Left forelimb (tissue), 1 donor: ENCODE data around the gene GLIPR2.
"Not testable (repeated sequence)": the region's sequence is repeated elsewhere in the genome, so short reads cannot be mapped to it uniquely, and the experiment has no call there.

Experiments used
- DNase-seq: peaks from one replicate; pipeline ENCODE4 v3.0.0-alpha.2; 2018; ENCODE audit warnings: low spot score

The GLIPR2 gene

DNA sequence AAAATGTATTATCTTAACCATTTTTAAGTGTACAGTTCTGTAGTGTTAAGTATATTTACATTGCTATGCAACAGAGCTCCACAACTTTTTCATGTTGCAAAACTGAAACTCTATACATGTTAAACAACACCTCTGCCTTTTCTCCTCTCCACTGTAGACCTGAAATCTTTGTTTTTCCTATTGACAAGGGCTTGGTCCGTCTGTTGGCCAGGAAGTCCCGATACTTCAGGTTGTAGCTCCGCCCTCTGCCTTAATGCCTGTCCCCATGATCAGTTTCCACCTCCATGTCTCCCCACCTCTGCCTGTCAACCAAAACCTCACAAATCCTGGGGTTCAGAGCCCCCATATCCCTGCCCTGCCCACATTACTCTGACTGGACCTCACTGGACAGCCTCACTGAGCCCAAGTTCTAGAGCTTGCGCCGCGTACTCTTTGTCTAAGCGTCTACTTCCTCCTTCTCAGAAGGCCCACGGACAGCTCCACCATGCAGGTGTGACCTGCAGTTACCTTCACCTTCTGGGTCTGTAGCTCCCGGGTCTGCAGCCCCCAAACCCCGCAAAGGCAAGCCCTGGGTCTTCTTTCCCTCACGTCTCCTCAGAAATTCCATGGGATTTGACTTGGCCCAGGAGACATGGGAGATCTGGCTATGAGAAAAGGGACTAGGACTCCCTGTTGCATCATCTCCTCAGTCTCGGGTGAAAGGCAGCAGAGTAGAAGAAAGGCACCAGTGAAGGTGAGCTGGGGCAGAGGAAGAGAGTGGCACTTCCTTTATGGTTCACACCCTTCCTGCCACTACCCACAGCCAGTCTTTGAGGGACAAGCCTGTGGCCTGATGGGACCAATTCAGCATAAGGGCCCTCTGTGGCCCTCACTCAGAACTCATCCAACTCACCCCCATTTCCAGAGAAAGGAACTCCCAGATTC is 8.0 kb downstream of the GLIPR2 start:
- no peak for DNase-seq

DNA sequence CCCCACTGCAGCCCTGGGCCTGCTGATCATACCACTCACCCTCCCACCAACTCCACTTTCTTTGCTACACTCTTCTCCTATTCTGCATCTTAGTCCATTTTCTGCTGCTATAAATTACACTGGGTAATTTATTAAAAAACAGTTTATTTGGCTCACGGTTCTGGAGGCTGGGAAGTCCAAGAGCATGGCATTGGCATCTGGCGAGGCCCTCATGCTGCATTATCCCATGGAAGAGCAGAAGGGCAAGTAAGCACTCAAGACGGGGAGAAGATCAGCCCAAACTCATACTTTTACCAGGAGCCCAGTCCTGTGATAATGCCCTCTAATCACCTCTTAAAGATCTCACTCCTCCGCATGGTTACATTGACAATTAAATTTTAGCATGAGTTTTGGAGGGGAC is 9.4 kb downstream of the GLIPR2 start:
- DNase-seq = no peak

DNA sequence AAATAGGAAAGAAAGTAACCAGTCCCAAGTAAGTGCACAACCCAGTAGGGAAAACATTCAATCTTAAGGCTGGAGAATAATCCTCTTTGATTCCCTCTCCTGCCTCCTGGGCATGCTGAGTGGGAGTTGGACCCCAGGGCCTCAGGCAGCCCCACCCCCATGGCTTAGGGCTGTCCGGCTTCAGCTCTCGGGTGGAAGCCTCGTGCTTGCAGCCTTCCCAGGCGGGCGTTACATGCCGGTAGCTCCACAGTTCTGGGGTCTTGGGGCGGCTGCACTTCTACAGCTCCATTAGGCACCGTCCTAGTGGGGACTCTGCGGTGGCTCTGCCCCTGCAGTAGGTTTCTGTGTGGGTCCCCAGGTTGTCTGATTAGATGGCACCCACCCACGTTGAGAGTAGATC is 10.1 kb downstream of the GLIPR2 start:
- DNase-seq = no peak

DNA sequence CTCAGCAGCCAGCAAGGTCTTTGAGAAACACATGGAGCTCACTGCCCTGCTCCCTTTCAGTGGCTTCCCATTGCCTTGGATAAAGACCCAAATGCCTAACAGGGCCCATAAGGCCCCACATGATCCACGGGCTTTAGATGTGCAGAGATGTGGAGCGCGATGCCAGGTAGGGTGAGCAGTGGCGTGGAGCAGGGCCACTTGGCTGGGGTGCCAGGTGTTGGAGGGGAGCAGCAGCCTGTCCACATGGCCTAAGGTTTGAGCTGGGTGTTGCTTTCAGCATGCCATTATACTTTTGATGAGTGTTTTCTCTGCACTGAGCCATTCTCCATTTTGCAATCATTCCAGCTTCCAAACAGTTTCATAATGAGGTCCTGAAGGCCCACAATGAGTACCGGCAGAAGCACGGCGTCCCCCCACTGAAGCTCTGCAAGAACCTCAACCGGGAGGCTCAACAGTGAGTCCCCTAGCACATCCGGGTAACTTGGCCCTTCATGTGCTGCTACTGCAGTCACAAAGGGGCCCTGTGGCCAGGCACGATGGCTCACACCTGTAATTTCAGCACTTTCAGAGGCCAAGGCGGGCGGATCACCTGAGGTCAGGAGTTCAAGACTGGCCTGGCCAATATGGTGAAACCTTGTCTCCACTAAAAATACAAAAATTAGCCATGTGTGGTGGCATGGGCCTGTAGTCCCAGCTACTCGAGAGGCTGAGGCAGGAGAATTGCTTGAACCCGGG is 11.1 kb downstream of the GLIPR2 start:
- DNase-seq = no peak

DNA sequence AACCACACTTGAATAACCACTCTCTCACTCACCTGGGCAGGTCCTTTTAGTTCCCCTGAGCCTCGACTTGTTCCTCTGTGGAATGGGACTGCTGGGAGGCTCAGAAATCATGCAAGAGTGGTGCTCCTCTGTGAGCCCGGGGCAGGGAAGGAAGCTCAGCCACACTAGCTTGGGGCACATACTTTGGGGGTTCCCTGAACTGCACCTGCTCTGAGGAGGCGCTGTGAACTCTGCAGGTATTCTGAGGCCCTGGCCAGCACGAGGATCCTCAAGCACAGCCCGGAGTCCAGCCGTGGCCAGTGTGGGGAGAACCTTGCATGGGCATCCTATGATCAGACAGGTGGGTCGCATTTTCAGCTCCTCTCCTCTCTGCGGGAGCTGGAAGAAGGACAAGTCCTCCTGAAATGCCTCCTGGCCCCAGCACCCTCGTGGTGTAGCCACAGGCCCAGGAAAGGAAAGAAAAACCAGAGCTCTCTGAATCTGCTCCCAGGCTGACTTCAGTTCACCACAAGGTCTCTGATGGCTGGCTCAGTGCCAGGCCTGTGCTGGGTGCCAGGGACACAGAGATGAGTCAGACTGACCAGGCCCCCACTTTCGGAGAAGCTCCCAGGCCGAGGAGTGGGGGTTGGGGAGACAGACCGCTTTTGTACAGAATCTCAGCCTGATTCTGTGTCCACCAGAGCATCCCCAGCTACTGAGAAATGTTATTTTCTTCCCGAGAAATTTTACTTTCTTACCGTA is 11.9 kb downstream of the GLIPR2 start:
- peak; percentile 84 for DNase-seq

DNA sequence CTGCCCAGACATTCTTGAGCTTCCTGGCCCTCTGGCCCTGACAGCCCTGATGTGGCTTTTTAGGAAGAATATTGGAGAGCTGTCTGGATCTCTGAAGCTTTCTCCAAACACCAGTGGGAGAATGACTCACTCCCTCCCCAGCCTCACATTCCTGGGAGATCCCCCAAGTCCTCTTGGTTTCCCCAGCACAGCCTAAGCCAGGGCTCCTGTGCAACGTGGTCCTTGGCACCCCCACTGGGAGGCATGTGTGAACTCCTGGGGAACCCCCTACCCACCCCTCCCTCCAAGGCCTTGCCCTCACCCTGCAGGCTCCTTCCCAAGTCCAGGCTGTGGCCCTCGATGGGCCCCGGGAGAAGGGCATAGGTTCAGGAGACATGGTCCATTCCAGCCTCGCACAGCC is 12.7 kb downstream of the GLIPR2 start:
- no peak for DNase-seq

DNA sequence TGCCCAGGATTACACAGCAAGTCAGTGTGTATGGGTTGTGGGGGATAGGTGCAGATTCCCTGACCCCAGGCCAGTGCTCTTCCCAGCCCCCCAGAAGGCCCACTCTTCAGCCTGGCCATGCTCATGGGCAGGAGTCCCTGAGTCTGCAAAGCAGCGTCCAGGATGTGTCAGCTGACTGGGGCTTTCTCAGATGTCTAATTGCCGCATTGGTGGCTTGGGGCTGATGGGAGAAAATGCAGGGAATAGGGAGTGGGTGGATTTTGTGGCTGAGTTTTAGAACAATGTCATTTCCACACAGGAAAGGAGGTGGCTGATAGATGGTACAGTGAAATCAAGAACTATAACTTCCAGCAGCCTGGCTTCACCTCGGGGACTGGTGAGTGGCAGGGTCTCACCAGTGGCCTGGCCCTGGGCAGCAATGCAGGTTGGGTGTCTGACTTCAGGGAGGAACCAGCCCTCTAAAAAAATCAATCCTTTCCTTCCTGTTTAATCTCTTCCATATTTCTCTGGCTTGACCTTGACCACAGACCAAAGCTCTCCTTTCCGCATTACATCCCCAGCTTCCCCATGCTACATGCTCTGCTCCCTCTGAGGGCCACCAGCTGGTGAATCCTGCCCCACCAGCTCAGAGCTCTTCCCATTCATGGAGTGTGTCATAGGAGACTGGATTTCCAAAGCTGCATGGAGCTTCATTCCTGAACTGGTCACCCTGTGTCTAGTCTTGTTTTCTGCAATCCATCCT is 14.2 kb downstream of the GLIPR2 start:
- no peak for DNase-seq

DNA sequence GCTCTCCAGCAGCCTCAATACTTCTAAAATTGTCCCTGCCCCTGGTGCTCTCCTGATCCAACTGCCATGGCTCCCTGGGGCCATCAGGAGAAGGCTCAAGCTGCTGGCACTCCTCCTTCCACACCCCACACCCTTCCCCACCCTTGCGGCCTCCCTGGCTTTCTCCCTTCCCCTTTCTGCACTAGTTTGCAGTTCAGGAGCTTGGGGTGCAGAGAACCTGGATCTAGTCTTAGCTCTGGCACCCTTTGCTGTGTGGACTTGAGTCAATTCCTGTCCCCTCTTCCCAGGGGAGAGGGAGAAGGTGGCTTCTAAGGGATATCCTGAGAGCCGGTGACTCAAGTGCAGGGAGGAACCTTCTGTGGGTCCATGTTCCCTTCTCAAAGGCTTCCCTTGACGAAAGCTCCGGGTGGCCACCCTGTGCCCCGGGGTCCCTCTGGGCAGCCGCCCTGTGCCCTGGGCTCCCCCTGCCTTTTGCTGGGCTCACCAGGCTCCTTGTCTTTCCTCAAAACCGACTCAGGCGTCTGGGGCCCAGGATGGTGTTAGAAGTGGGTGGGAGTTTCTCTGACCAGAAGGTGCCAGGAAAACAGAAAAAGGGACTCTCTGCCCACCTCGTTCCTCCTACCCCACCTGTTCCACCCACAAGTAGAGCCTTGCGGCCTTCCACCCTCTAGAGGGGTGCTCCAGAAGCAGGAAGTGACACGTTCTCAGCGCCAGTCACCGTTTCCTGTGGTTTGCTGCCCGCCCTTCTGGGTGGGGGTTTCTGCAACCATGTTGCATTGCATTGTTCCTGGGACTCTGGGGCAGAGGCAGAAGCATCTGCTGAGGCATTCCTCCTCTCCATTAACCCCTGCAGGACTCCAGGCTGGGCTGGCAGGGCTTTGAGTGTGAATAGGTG is 15.0 kb downstream of the GLIPR2 start:
- DNase-seq = no peak

DNA sequence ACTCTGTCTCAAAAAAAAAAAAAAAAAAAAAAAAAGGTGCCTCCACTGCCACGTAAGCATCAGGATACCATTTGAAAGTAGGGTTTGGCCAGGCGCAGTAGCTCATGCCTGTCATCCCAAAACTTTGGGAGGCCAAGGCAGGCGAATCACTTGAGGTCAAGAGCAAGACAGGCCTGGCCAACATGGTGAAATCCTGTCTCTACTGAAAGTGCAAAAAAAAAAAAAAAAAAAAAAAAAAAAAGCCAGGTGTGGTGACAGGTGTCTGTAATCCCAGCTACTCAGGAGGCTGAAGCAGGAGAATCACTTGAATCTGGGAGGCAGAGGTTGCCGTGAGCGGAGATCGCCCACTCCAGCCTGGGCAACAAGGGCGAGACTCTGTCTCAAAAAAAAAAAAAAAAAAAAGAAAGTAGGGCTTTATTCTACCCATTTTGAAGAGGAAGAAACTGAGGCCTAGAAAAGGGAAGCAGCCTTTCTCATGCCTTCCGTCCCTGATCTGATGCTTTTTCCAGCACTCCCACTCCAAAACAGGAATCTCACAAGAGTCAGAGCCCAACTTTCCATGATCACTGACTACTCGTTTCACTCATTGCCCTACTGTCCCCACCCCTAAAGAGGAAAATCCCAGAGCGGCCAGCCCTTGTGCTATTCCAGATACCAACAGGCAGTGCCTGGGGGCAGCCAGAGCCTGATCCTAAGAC is 16.4 kb downstream of the GLIPR2 start:
- no peak for DNase-seq

DNA sequence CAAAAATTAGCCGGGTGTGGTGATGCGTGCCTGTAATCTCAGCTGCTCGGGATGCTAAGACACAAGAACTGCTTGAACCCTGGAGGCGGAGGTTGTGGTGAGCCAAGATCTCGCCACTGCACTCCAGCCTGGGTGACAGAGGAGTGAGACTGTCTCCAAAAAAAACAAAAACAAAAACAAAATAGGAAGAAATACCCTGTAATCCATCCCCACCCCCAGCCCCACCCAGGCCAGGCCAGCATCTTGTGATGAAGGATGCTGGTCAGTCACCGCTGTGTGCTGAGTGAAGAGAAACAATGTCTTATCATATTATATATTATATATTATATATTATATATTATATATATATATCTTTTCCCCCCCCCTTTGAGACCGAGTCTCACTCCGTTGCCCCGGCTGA is 17.2 kb downstream of the GLIPR2 start:
- DNase-seq = no peak

DNA sequence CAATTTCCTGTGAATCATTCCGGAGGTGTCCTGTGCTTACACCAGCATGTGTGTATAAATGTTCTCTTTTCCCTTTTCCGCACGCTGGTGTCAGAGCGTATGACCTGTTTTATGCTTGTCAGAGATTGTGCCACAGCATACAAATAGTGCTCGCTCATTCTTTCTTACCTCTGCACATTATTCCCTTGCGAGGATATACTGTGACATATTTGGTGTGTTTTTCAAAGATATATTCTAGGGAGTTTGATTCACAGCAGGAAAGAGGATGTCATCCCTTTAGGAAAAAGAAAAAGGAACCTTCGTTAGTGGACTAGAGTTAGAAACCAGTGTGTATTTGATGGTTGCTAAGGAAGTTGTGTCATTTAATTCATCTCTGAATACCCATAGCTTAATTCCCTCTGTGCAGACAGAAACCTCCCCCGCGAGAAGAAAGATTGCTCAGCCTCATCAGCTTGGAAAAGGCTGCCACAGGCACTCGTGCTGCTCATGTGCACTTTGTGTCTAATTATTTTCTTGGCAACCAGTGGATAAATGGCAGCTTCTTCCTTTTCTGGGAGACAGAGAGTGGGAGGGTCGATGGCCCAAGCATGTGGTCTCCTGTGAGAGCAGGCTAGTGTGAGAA is 17.9 kb downstream of the GLIPR2 start:
- DNase-seq = no peak

DNA sequence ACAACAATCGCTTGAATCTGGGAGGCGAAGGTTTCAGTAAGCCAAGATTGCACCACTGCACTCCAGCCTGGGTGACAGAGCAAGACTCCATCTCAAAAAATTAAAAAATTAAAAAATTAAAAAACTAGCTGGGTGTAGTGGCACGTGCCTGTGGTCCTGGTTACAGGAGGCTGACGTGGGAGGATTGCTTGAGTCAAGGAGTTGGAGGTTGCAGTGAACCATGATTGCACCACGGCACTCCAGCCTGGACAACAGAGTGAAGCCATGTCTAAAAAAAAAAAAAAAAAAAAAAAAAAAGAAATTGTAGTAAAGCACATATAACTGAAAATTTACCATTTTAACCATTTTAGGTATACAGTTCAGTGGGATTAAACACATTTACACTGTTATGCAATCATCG is 19.6 kb downstream of the GLIPR2 start:
- no peak for DNase-seq

DNA sequence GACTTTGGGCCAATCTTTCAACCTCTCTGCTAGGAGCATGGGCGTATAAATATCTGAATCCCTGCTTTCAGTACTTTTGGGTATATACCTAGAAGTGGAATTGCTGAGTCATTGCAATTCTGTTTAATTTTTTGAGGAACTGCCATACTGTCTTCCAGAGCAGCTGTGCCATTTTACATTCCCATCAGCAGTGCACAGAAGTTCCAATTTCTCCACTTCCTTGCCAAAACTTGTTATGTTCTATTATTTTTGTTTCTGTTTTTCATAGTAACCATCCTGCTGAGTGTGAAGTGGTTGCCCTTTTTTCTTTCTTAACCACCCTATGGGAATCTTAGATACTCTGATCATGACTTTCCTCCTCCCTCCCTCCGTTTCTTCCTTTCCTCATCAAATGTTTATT is 21.6 kb downstream of the GLIPR2 start:
- no peak for DNase-seq

DNA sequence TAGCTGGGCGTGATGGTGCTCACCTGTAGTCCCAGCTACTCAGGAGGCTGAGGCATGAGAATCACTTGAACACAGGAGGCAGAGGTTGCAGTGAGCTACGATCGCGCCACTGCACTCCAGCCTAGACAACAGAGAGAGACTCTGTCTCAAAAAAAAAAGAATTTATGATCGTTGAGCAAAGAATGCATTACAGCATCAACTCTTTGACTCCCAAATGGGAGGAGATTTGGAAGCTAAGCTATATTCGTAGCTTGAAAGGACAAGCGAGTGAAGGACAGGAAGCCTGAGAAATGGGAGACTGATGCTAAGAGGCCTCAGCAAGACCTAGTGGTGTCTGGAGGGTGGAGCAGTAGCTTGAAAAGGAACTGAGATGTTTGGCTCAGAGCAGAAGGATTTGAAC is 22.4 kb downstream of the GLIPR2 start:
- no peak for DNase-seq

DNA sequence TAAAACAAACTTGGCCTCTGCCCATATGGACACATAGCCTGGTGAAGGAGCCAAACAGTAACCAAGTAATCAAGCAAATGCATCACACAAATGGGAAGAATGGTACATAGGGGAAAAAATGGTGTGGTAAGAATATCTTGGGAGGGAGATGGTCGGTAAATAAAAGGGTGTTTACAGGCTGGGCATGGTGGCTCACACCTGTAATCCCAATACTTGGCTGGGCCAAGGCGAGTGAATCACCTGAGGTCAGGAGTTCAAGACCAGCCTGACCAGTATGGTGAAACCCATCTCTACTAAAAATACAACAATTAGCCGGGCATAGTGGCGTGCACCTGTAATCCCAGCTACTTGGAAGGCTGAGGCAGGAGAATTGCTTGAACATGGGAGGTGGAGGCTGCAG is 23.0 kb downstream of the GLIPR2 start:
- not testable (repeated sequence) for DNase-seq

DNA sequence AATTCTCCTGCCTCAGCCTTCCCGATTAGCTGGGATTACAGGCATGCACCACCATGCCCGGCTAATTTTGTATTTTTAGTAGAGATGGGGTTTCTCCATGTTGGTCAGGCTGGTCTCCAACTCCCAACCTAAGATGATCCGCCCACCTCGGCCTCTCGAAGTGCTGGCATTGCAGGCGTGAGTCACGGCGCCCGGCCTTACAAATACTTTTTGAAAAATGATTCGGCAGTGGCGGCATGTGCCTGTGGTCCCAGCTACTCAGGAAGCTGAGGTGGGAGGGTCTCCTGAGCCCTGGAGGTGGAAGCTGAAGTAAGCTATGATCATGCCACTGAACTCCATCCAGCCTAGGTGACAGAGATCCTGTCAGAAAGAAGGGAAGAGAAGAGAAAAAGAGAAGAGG is 23.6 kb downstream of the GLIPR2 start:
- not testable (repeated sequence) for DNase-seq

DNA sequence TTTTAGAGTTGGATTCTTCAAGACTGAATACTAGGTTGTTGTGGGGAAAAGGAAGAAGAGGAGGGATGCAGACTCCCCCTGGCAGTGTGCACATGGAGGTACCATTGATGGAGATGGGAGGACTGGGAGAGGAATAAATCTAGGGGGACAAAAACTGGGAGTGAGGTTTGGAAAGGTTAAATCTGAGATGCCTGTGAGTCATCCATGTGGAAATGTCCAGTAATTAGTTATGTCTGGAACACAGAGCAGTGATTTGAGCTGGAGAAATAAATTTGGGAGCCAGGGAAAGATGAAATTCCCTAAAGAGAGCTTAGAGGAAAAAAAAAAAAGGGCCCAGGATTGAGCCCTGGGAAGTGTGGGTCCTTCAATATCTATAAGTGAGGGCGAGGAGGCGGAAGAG is 24.7 kb downstream of the GLIPR2 start:
- no peak for DNase-seq

DNA sequence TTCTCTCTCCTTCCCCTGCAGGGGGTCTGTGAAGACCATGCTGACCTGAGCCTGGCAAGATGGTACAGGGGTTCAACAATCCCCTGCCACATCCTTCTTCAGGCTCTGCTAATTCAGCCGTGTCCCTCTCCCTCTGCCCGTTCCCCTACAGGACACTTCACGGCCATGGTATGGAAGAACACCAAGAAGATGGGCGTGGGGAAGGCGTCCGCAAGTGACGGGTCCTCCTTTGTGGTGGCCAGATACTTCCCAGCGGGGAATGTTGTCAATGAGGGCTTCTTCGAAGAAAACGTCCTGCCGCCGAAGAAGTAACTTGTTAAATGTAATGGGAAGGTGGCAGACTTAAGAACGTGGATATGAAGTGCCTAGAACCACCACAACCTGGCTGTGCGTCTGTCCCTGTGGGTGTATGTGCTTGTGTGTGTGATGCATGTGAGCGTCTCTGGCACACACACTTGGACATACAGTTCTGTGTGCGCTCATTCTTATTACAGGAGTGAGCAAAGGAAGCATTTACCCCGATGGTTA is 25.7 kb downstream of the GLIPR2 start:
- no peak for DNase-seq

DNA sequence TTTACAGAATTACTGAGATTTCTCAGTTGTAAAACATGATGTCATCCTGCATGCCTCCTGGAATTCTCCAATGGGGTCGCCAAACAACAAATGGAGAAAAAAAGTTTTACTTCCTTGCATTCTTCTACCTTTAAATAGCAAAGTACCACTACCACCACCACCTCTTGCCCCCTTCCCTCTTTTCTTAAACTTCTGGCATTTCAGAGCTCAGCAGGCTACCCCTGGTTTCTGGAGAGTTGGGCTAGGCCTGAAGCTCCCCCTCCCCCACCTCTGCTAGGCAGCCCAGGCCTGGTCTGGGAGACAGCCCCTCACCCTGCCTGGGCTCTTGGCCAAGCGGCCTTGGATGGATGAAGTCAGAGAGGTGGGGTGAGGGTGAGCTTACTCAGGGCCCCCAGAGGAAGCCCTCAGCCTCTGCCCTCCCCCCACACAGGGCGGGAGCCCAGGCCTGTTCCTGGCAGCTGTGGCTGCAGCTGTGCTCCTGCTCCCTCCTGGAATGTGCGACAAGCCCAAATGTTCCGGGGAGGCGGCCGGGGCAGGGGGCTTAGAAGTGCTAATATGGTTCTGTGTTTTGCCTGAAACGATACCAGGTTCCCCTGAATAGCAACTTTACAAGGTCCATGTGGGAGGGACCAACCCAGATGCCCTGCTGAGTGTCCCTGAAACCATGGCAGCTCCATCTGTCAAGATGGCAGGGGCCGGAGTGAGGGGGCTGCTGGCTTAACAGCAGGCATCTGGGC is 26.7 kb downstream of the GLIPR2 start:
- peak; percentile 93 for DNase-seq
